HG03565 (cell line): ENCODE results near the gene CYP2A6.
"Not testable (repeated sequence)": the region's sequence is repeated elsewhere in the genome, so short reads cannot be mapped to it uniquely, and the experiment has no call there.

Experiments used
- ATAC-seq: cut with Tn5 transposase; IDR thresholded peaks from one replicate; pipeline ENCODE4 v1.9.1; 2021; ENCODE audit warnings: mild to moderate bottlenecking, moderate library complexity; ENCODE audit not compliant: unreplicated experiment

Gene CYP2A6

GRCh38 chr19:40822704-40823553 is 27.3 kb downstream of the CYP2A6 start:
- not testable (repeated sequence) for ATAC-seq

GRCh38 chr19:40822161-40822560 is 28.1 kb downstream of the CYP2A6 start:
- no peak for ATAC-seq

- ATAC-seq, result not testable (repeated sequence)
Observed at GRCh38 chr19:40819479-40820234, 30.6 kb downstream of the CYP2A6 start.

- not testable (repeated sequence) for ATAC-seq
Observed at GRCh38 chr19:40818480-40819399, 31.5 kb downstream of the CYP2A6 start.

GRCh38 chr19:40815223-40815622 is 35.0 kb downstream of the CYP2A6 start:
- no peak for ATAC-seq

GRCh38 chr19:40813182-40813581 is 37.1 kb downstream of the CYP2A6 start:
- ATAC-seq, result no peak

GRCh38 chr19:40812571-40812970 is 37.7 kb downstream of the CYP2A6 start:
- not testable (repeated sequence) for ATAC-seq

- ATAC-seq, result no peak
Observed at GRCh38 chr19:40811478-40812341, 38.5 kb downstream of the CYP2A6 start.

- not testable (repeated sequence) for ATAC-seq
Observed at GRCh38 chr19:40810649-40811408, 39.4 kb downstream of the CYP2A6 start.

- no peak for ATAC-seq
Observed at GRCh38 chr19:40810160-40810559, 40.1 kb downstream of the CYP2A6 start.

GRCh38 chr19:40809358-40810086 is 40.7 kb downstream of the CYP2A6 start:
- no peak for ATAC-seq

GRCh38 chr19:40808497-40808896 is 41.8 kb downstream of the CYP2A6 start:
- ATAC-seq, result no peak

- ATAC-seq, result no peak
Observed at GRCh38 chr19:40808021-40808325, 42.3 kb downstream of the CYP2A6 start.

GRCh38 chr19:40807147-40808020 is 42.9 kb downstream of the CYP2A6 start:
- ATAC-seq, result no peak

GRCh38 chr19:40806423-40807146 is 43.7 kb downstream of the CYP2A6 start:
- ATAC-seq, result no peak

GRCh38 chr19:40805258-40805868 is 44.9 kb downstream of the CYP2A6 start:
- no peak for ATAC-seq

- no peak for ATAC-seq
Observed at GRCh38 chr19:40804783-40805242, 45.4 kb downstream of the CYP2A6 start.
